Measurements from ENCODE around the gene CDYL. TPM values are rescaled to one million over a fixed set of nuclear protein-coding genes. Genes with fewer than 3 reads are reported as not detected.

CDYL gene
- total RNA-seq (2022; extraction: Qiagen RNA extraction; ENCODE audit: low read depth), result 21.3 to 30.2 TPM (median 27.4 TPM) in 5 replicates

GRCh38 chr6:4776131-4776492 lies at the start of gene CDYL:
Gene CDYL (plus strand): TSS chr6:4776404. CDS start chr6:4776784, 380 bp downstream.

GRCh38 chr6:5003604-5004372 lies 227.6 kb downstream of the CDYL start, which contains the start of gene RPP40:
Gene RPP40 (minus strand): TSS chr6:5004037. CDS start chr6:5004002, 35 bp downstream.

Other genes with a start within 250 kb of the CDYL start
- gene RPP40, start 227.6 kb downstream of the CDYL start, total RNA-seq (2022; extraction: Qiagen RNA extraction; ENCODE audit: low read depth), result 17.6 to 31.3 TPM (median 23.7 TPM) in 5 replicates